ENCODE results near the gene MUCL1. TPM values are rescaled to one million over a fixed set of nuclear protein-coding genes. Genes with fewer than 3 reads are reported as not detected.
A peak's percentile ranks its signal among the peaks of the same experiment; 100 is the strongest.

The MUCL1 gene
- total and polyA plus RNA-seq, 2 of the 8 experiments (the other 6 are each of a cell fraction or from before 2014, with no cell fraction given): not detected

DNA sequence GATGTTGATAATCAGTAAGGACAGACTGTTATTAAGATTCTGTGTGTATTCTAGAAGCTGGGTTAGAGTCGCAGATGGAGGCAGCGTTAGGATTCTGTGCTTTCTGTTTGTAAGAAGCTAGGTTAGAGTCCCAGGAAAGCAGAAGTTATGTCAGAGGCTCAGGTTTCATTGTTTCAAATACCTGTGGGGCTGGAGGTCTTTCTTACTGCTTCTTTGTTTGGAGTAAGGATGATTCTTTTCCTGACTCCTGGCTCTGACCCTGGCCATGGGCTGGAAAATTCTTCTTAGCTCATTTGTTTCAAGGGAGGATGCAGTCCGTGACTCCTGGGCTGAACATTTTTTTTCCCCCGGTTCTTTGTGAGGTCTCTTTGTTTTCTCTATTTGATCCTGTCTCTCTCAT, 5.2 kb downstream of the MUCL1 start:
- Histone ChIP-seq H3K4ac (replicated peaks; ENCODE audit: insufficient read length, low read depth, low read length) (no peak overlapping the region), H3K18ac (ENCODE audit: extremely low read depth, low read length) (no peak overlapping the region), H3K27me3 (replicated peaks in 1 of 4; ENCODE audit: control insufficient read depth in 3 of 4, extremely low read depth in 1 of 4, insufficient read depth in 3 of 4, low read length in 3 of 4) (peaks cover 0 to 10% (median 1%) of the 10 kb centered on the region in 4 experiments; a peak in 5 of 7 replicates), H3K4me2 (ENCODE audit: insufficient read depth in 1 of 2, low read depth in 2 of 2, low read length in 2 of 2) (no peak overlapping the region), H3K79me1 (ENCODE audit: low read depth, low read length) (no peaks in the 10 kb centered on the region), H3K4me3 (ENCODE audit: extremely low read depth in 1 of 4, insufficient read depth in 2 of 4, low read depth in 3 of 4, low read length in 4 of 4) (no peak overlapping the region), H3K4me1 (replicated peaks in 1 of 4; ENCODE audit: control insufficient read depth in 3 of 4, insufficient read depth in 4 of 4, low read length in 3 of 4) (peaks cover 0 to 4% (median 0%) of the 10 kb centered on the region in 4 experiments; a peak in 2 of 7 replicates), H3K27ac (ENCODE audit: low read depth, low read length) (no peak overlapping the region), H3K23me2 (ENCODE audit: low read depth, low read length) (no peaks in the 10 kb centered on the region; the same call in 1 of the 2 replicates), H3K79me2 (ENCODE audit: control insufficient read depth in 1 of 2, insufficient read depth in 2 of 2, low read length in 2 of 2) (no peaks in the 10 kb centered on the region), H3K14ac (ENCODE audit: insufficient read length) (no peak overlapping the region), H2BK15ac (ENCODE audit: low read length) (no peak overlapping the region), H4K5ac (ENCODE audit: insufficient read length, low read depth, low read length) (no peak overlapping the region), H4K20me1 (replicated peaks in 1 of 2; ENCODE audit: control insufficient read depth in 1 of 2, insufficient read depth in 2 of 2, low read length in 2 of 2) (no peaks in the 10 kb centered on the region), H3K9me3 (ENCODE audit: insufficient read depth in 2 of 2, low read depth in 1 of 2, low read length in 1 of 2) (no peaks in the 10 kb centered on the region), H2BK120ac (replicated peaks; ENCODE audit: low read depth, low read length) (no peak overlapping the region), H2AK5ac (ENCODE audit: low read depth, low read length) (no peak overlapping the region), H3K36me3 (ENCODE audit: control insufficient read depth in 2 of 4, insufficient read depth in 4 of 4, low read length in 3 of 4) (no peaks in the 10 kb centered on the region), H3K56ac (replicated peaks; ENCODE audit: insufficient read length, low read depth, low read length) (no peak overlapping the region), H2BK12ac (ENCODE audit: low read depth, low read length) (no peak overlapping the region), H2AFZ (ENCODE audit: low read length) (no peak overlapping the region), H2BK20ac (ENCODE audit: low read length) (no peak overlapping the region), H2BK5ac (ENCODE audit: low read depth, low read length) (no peak overlapping the region), H3K23ac (ENCODE audit: insufficient read length) (no peak overlapping the region), H4K8ac (ENCODE audit: extremely low read depth, insufficient read depth, low read length) (no peak overlapping the region), H3K9ac (replicated peaks in 1 of 4; ENCODE audit: extremely low read depth in 1 of 4, low read depth in 3 of 4, low read length in 3 of 4) (no peak overlapping the region), H4K91ac (replicated peaks; ENCODE audit: insufficient read length, low read length) (no peak overlapping the region)
- WGBS, 2 experiments (ENCODE audit: extremely low coverage in 1 of 2, insufficient coverage in 1 of 2, insufficient read length in 1 of 2, insufficient replicate concordance in 2 of 2, low coverage in 1 of 2, low lambda C conversion rate in 2 of 2, missing lambda C conversion rate in 1 of 2): 58% methylated on average over 4 of the region's 4 CpGs; no CpG with 5 or more reads in 1 of the 2 experiments
- ChIA-PET POLR2A (ENCODE audit: partially characterized antibody) (no interaction called here), CTCF (ENCODE audit: partially characterized antibody) (interaction anchor here (0.8 to 3.7 kb wide), 7 partner anchors 8 to 271 kb away, joined by 3 to 15 read pairs (median 3); no protein-coding TSS in a partner anchor)
- DNase-seq (ENCODE audit: low read depth in 1 of 2, low spot score in 2 of 2) (no peak), FAIRE-seq (peak; percentile 78)
